ENCODE measurements around the gene DOC2B.

- no peak for TF ChIP-seq POLR2A (IDR thresholded peaks at IDR 0.05)
- no peak for TF ChIP-seq CTCF (IDR thresholded peaks at IDR 0.05)
These were observed 29.0 kb upstream of the DOC2B start for GRCh38 chr17:210402-210801.
